ENCODE data around the gene ADORA2A. TPM values are rescaled to one million over a fixed set of nuclear protein-coding genes. Genes with fewer than 3 reads are reported as not detected.

The ADORA2A gene
- total RNA-seq, 1 experiment from 2014 or later: 3.6 TPM

GRCh38 chr22:24416095-24416494 lies 11.3 kb upstream of the ADORA2A start:
- H3K79me2 ChIP-seq (ENCODE audit: insufficient read depth, low read length): no peaks in the 10 kb centered on the region
- no peaks in the 10 kb centered on the region for H4K20me1 ChIP-seq (ENCODE audit: insufficient read depth)
- peaks cover 5 to 12% of the 10 kb centered on the region in 2 experiments; a peak in 3 of 4 replicates for H3K36me3 ChIP-seq (ENCODE audit: control insufficient read depth in 1 of 2, insufficient read depth in 2 of 2, low read length in 2 of 2)
- H3K4me3 ChIP-seq (replicated peaks in 1 of 2; ENCODE audit: low read depth in 1 of 2, low read length in 2 of 2): no peak overlapping the region
- no peak overlapping the region for H2AFZ ChIP-seq (ENCODE audit: low read depth, low read length, poor library complexity, severe bottlenecking)
- H3K27ac ChIP-seq (ENCODE audit: low read depth, low read length): no peak overlapping the region
- POLR2A ChIA-PET: no interaction called here
- H3K9ac ChIP-seq (ENCODE audit: low read length): no peak overlapping the region
- H3K4me2 ChIP-seq (ENCODE audit: low read length): no peak overlapping the region
- BruUV-seq (replicated peaks): no TSS peak
- CTCF ChIA-PET: no interaction called here
- no peaks in the 10 kb centered on the region for H3K9me3 ChIP-seq (ENCODE audit: control insufficient read depth in 1 of 2, insufficient read depth in 1 of 2, low read depth in 1 of 2, low read length in 2 of 2)
- intact Hi-C loops (cut with micrococcal nuclease): no loop called here
- H3K4me1 ChIP-seq (ENCODE audit: control insufficient read depth in 1 of 2, insufficient read depth in 2 of 2, low read length in 2 of 2): no peaks in the 10 kb centered on the region
- no peaks in the 10 kb centered on the region for H3K9me2 ChIP-seq (ENCODE audit: insufficient read depth)
- no peaks in the 10 kb centered on the region for H3K27me3 ChIP-seq (ENCODE audit: insufficient read depth, low read length)
- RAD21 ChIA-PET (ENCODE audit: low non-redundant PET in 1 of 2, low total read pairs in 2 of 2, uncharacterized antibody in 2 of 2, unreplicated experiment in 2 of 2): no interaction called here
- no peak for TF ChIP-seq POLR2AphosphoS5 (IDR thresholded peaks at IDR 0.05; ENCODE audit: low read depth, low read length)
- no peak for TF ChIP-seq ZFX (IDR thresholded peaks at IDR 0.05)
- no peak for TF ChIP-seq JUND (IDR thresholded peaks at IDR 0.05)
- TF ChIP-seq, protein P1, sequence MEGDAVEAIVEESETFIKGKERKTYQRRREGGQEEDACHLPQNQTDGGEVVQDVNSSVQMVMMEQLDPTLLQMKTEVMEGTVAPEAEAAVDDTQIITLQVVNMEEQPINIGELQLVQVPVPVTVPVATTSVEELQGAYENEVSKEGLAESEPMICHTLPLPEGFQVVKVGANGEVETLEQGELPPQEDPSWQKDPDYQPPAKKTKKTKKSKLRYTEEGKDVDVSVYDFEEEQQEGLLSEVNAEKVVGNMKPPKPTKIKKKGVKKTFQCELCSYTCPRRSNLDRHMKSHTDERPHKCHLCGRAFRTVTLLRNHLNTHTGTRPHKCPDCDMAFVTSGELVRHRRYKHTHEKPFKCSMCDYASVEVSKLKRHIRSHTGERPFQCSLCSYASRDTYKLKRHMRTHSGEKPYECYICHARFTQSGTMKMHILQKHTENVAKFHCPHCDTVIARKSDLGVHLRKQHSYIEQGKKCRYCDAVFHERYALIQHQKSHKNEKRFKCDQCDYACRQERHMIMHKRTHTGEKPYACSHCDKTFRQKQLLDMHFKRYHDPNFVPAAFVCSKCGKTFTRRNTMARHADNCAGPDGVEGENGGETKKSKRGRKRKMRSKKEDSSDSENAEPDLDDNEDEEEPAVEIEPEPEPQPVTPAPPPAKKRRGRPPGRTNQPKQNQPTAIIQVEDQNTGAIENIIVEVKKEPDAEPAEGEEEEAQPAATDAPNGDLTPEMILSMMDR (IDR thresholded peaks at IDR 0.05 in 2 of 3, conservative IDR thresholded peaks at IDR 0.05 in 1 of 3; ENCODE audit: borderline replicate concordance in 1 of 3, insufficient read depth in 1 of 3, low read depth in 2 of 3, low read length in 2 of 3): no peak
- no peak for TF ChIP-seq CBX3 (IDR thresholded peaks at IDR 0.05; ENCODE audit: low read depth)
- no peak for TF ChIP-seq SP1 (IDR thresholded peaks at IDR 0.05; ENCODE audit: low read depth)
- no peak for TF ChIP-seq SRF (IDR thresholded peaks at IDR 0.05; ENCODE audit: low read depth)
- no peak for TF ChIP-seq EGR1 (IDR thresholded peaks at IDR 0.05; ENCODE audit: low read depth)
- ATAC-seq (no peak), DNase-seq (ENCODE audit: low read depth, low spot score) (no peak)

GRCh38 chr22:24416611-24417010 lies 10.8 kb upstream of the ADORA2A start:
- Histone ChIP-seq H3K4me1 (ENCODE audit: control insufficient read depth in 1 of 2, insufficient read depth in 2 of 2, low read length in 2 of 2) (no peaks in the 10 kb centered on the region), H4K20me1 (ENCODE audit: insufficient read depth) (no peaks in the 10 kb centered on the region), H3K4me3 (replicated peaks in 1 of 2; ENCODE audit: low read depth in 1 of 2, low read length in 2 of 2) (no peak overlapping the region), H3K4me2 (ENCODE audit: low read length) (no peak overlapping the region), H3K27me3 (ENCODE audit: insufficient read depth, low read length) (no peaks in the 10 kb centered on the region), H3K9ac (ENCODE audit: low read length) (no peak overlapping the region), H3K36me3 (ENCODE audit: control insufficient read depth in 1 of 2, insufficient read depth in 2 of 2, low read length in 2 of 2) (peaks cover 5 to 12% of the 10 kb centered on the region in 2 experiments; a peak in 3 of 4 replicates), H3K79me2 (ENCODE audit: insufficient read depth, low read length) (no peaks in the 10 kb centered on the region), H3K9me2 (ENCODE audit: insufficient read depth) (no peaks in the 10 kb centered on the region), H3K9me3 (ENCODE audit: control insufficient read depth in 1 of 2, insufficient read depth in 1 of 2, low read depth in 1 of 2, low read length in 2 of 2) (no peaks in the 10 kb centered on the region), H3K27ac (ENCODE audit: low read depth, low read length) (no peak overlapping the region), H2AFZ (ENCODE audit: low read depth, low read length, poor library complexity, severe bottlenecking) (no peak overlapping the region)
- BruUV-seq (replicated peaks): no TSS peak
- DNase-seq (ENCODE audit: low read depth, low spot score) (no peak), ATAC-seq (no peak)
- CTCF ChIA-PET: no interaction called here
- RAD21 ChIA-PET (ENCODE audit: low non-redundant PET in 1 of 2, low total read pairs in 2 of 2, uncharacterized antibody in 2 of 2, unreplicated experiment in 2 of 2): no interaction called here
- intact Hi-C loops (cut with micrococcal nuclease): no loop called here
- POLR2A ChIA-PET: no interaction called here
- TF ChIP-seq EZH2phosphoT487 (IDR thresholded peaks at IDR 0.05; ENCODE audit: borderline replicate concordance) (no peak), POLR2AphosphoS5 (IDR thresholded peaks at IDR 0.05; ENCODE audit: low read depth, low read length) (no peak), SRF (IDR thresholded peaks at IDR 0.05; ENCODE audit: low read depth) (no peak), RAD21 (IDR thresholded peaks at IDR 0.05; ENCODE audit: low read depth) (no peak), YY1 (IDR thresholded peaks at IDR 0.05; ENCODE audit: extremely low read depth, insufficient replicate concordance, low read depth, low read length) (no peak), FOSL1 (IDR thresholded peaks at IDR 0.05; ENCODE audit: low read depth) (no peak), CBX3 (IDR thresholded peaks at IDR 0.05; ENCODE audit: low read depth) (no peak), POLR2A (IDR thresholded peaks at IDR 0.05; ENCODE audit: borderline replicate concordance, extremely low read depth, insufficient read depth, insufficient read length) (no peak), ELF1 (IDR thresholded peaks at IDR 0.05; ENCODE audit: borderline replicate concordance, low read depth) (no peak), ZFX (IDR thresholded peaks at IDR 0.05) (no peak), EZH2 (IDR thresholded peaks at IDR 0.05) (no peak), JUND (IDR thresholded peaks at IDR 0.05) (no peak)
- TF ChIP-seq, protein P2, sequence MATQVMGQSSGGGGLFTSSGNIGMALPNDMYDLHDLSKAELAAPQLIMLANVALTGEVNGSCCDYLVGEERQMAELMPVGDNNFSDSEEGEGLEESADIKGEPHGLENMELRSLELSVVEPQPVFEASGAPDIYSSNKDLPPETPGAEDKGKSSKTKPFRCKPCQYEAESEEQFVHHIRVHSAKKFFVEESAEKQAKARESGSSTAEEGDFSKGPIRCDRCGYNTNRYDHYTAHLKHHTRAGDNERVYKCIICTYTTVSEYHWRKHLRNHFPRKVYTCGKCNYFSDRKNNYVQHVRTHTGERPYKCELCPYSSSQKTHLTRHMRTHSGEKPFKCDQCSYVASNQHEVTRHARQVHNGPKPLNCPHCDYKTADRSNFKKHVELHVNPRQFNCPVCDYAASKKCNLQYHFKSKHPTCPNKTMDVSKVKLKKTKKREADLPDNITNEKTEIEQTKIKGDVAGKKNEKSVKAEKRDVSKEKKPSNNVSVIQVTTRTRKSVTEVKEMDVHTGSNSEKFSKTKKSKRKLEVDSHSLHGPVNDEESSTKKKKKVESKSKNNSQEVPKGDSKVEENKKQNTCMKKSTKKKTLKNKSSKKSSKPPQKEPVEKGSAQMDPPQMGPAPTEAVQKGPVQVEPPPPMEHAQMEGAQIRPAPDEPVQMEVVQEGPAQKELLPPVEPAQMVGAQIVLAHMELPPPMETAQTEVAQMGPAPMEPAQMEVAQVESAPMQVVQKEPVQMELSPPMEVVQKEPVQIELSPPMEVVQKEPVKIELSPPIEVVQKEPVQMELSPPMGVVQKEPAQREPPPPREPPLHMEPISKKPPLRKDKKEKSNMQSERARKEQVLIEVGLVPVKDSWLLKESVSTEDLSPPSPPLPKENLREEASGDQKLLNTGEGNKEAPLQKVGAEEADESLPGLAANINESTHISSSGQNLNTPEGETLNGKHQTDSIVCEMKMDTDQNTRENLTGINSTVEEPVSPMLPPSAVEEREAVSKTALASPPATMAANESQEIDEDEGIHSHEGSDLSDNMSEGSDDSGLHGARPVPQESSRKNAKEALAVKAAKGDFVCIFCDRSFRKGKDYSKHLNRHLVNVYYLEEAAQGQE (IDR thresholded peaks at IDR 0.05; ENCODE audit: low read depth): no peak
- TF ChIP-seq, protein P3, sequence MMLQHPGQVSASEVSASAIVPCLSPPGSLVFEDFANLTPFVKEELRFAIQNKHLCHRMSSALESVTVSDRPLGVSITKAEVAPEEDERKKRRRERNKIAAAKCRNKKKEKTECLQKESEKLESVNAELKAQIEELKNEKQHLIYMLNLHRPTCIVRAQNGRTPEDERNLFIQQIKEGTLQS (IDR thresholded peaks at IDR 0.05): no peak
